Upper lobe of left lung (tissue), 6 donors: Measurements from ENCODE around the gene GALNT16. TPM values are rescaled to one million over a fixed set of nuclear protein-coding genes. Genes with fewer than 3 reads are reported as not detected.

Experiments used
- ATAC-seq, 2 donors: fragments of 200-7000 bp; cut with Tn5 transposase; one replicate each; pipeline ENCODE4 v1.9.1; 2022; ENCODE audit warnings: mild to moderate bottlenecking in 2 of 2, moderate library complexity in 2 of 2; ENCODE audit not compliant: low FRiP score in 2 of 2
- DNase-seq, 2 donors: peaks; one replicate each; pipeline ENCODE4 v3.0.0-alpha.2; 2019 to 2020
- H3K27ac ChIP-seq, 4 donors: fragments of 200-600 bp; sonication (generic); one replicate each; pipeline ENCODE4 v1.5.1; 2016 to 2019
- H3K27me3 ChIP-seq, 4 donors: fragments of 200-600 bp; sonication (generic); one replicate each; pipeline ENCODE4 v1.5.1; 2017 to 2019
- H3K36me3 ChIP-seq, 4 donors: fragments of 200-600 bp; sonication (generic); one replicate each; pipeline ENCODE4 v1.5.1; 2016 to 2019
- H3K4me1 ChIP-seq, 4 donors: fragments of 200-600 bp; sonication (generic); one replicate each; pipeline ENCODE4 v1.5.1; 2018 to 2019
- H3K4me3 ChIP-seq, 4 donors: fragments of 200-600 bp; sonication (generic); one replicate each; pipeline ENCODE4 v1.5.1; 2017 to 2019; ENCODE audit warnings: mild to moderate bottlenecking in 2 of 4, moderate library complexity in 1 of 4
- H3K9me3 ChIP-seq, 4 donors: fragments of 200-600 bp; sonication (generic); one replicate each; pipeline ENCODE4 v1.5.1; 2018 to 2019
- EP300 ChIP-seq, 4 donors: sonication (generic); formaldehyde crosslinking; IDR thresholded peaks; one replicate each; pipeline ENCODE4 v1.5.1; 2017; ENCODE audit warnings: antibody characterized with exemption in 4 of 4, control low read depth in 2 of 4
- POLR2A ChIP-seq, 4 donors: fragments of 450-650 bp; IDR thresholded peaks; one replicate each; pipeline ENCODE4 v1.5.1; 2016 to 2017; ENCODE audit warnings: antibody characterized with exemption in 4 of 4, mild to moderate bottlenecking in 2 of 4
- POLR2AphosphoS5 ChIP-seq, 2 donors: sonication (generic); formaldehyde crosslinking; IDR thresholded peaks; one replicate each; pipeline ENCODE4 v1.5.1; 2017; ENCODE audit warnings: antibody characterized with exemption in 2 of 2
- WGBS, 2 donors: methylation state at CpG; one replicate each; pipeline ENCODE4 v1.1.5; 2017 to 2018; 5-methylcytosine and 5-hydroxymethylcytosine counted together
- total RNA-seq, 6 donors: library from RNA; depleted of rRNA in 4 of 6; stranded (reverse); fragments of >200 nt in 4 of 6; gene quantifications; one replicate each; pipeline versions ENCODE4 v1.1.0 to v1.2.1, GENCODE V29; 2016 to 2021
- TF ChIP-seq, protein P1 (sequence below), 6 experiments: fragments of 450-650 bp in 4 of 6; fragments of 200-600 bp in 2 of 6; sonication (generic) in 2 of 6; IDR thresholded peaks; one replicate each; pipeline ENCODE4 v1.5.1; 2016 to 2019; ENCODE audit warnings: antibody characterized with exemption in 6 of 6
- donor health status: DM: no; HTN: no; CAD: no; lungs with moderate emphysema.
- donor health status: DM: no; HTN: yes; CAD: no; lungs with severe emphysema.

The GALNT16 gene
- total RNA-seq, 6 donors from 2014 or later = under 0.01 to 8.4 (median 1.3) TPM

DNA sequence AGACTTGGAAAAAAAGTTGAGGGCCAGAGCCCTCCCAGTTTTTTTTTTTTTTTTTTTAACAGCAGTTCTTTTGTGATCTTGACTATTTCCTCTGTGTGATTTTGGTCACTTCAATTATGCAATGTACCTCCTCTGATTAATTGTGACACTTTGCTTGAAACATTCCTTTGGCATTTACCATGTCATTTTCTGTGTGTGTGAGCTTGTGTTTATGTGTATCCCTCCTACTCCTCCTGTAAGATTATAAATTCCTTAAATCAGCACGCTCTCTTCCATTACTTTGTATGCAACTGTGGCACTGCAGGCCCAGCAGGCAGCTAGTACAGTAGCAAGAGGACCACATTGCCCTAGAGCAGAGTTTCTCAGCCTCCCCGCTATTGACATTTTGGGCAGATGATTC is 33.2 kb upstream of the GALNT16 start:
- no peak overlapping the region for H3K4me3 ChIP-seq
- no peak overlapping the region for H3K27ac ChIP-seq
- TF ChIP-seq POLR2AphosphoS5 (IDR thresholded peaks at IDR 0.05) (no peak), POLR2A (IDR thresholded peaks at IDR 0.05) (no peak), EP300 (IDR thresholded peaks at IDR 0.05) (no peak)
- TF ChIP-seq, protein P1, sequence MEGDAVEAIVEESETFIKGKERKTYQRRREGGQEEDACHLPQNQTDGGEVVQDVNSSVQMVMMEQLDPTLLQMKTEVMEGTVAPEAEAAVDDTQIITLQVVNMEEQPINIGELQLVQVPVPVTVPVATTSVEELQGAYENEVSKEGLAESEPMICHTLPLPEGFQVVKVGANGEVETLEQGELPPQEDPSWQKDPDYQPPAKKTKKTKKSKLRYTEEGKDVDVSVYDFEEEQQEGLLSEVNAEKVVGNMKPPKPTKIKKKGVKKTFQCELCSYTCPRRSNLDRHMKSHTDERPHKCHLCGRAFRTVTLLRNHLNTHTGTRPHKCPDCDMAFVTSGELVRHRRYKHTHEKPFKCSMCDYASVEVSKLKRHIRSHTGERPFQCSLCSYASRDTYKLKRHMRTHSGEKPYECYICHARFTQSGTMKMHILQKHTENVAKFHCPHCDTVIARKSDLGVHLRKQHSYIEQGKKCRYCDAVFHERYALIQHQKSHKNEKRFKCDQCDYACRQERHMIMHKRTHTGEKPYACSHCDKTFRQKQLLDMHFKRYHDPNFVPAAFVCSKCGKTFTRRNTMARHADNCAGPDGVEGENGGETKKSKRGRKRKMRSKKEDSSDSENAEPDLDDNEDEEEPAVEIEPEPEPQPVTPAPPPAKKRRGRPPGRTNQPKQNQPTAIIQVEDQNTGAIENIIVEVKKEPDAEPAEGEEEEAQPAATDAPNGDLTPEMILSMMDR (IDR thresholded peaks at IDR 0.05) = no peak
- no peaks in the 10 kb centered on the region for H3K27me3 ChIP-seq
- no peak for DNase-seq
- H3K9me3 ChIP-seq = no peaks in the 10 kb centered on the region
- peaks cover 3 to 27% (median 10%) of the 10 kb centered on the region in 4 donors for H3K36me3 ChIP-seq
- 96 to 100% methylated on average over 2 of the region's 2 CpGs for WGBS, 2 donors
- no peak for ATAC-seq
- H3K4me1 ChIP-seq = no peaks in the 10 kb centered on the region

DNA sequence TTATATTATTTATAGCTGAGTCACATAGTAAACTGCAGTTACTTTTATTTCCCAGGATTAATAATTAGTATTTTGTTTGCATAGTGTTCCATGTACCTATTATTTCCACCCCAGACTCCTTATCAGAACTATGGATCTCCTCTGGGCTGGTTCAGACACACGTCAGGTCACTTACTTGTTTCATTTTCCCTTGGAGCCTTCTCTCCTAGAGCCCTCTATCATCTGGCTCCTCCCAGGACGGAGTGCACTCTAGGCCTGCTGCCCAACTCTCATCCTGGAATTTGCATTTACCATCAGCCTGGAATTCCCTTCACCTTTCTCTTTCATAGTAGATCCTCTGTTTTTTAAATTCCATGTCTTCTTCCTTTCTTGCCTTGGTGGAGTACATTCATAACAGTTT is 28.5 kb upstream of the GALNT16 start:
- Histone ChIP-seq H3K9me3 (no peaks in the 10 kb centered on the region), H3K4me3 (no peak overlapping the region), H3K27ac (no peak overlapping the region), H3K4me1 (no peaks in the 10 kb centered on the region), H3K36me3 (peaks cover 3 to 55% (median 21%) of the 10 kb centered on the region in 4 donors), H3K27me3 (no peaks in the 10 kb centered on the region)
- ATAC-seq (no peak), DNase-seq (no peak)
- TF ChIP-seq, protein P1 (IDR thresholded peaks at IDR 0.05) = no peak
- TF ChIP-seq POLR2AphosphoS5 (IDR thresholded peaks at IDR 0.05) (no peak), POLR2A (IDR thresholded peaks at IDR 0.05) (no peak), EP300 (IDR thresholded peaks at IDR 0.05) (no peak)
- 59 to 73% methylated on average over 2 of the region's 2 CpGs for WGBS, 2 donors

DNA sequence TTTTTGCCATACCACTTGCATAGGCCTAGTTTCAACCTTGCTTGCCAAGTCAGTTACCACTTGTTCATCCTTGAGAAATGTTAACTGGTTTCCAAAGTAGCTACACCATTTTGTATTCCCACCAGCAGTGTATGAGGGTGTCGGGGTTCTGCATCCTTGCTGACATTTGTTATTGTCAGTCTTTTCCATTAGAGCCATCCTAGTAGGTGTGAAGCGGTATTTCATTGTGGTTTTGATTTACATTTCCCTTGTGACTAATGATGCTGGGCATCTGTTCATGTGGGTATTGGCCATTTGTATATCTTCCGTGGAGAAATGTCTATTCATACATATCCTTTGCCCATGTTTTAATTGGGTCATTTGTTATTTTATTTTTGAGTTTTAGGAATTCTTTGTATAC is 27.6 kb upstream of the GALNT16 start:
- no peaks in the 10 kb centered on the region for H3K4me1 ChIP-seq
- no peaks in the 10 kb centered on the region for H3K27me3 ChIP-seq
- H3K9me3 ChIP-seq = no peaks in the 10 kb centered on the region
- no peak overlapping the region for H3K4me3 ChIP-seq
- no peak for ATAC-seq
- DNase-seq = no peak
- H3K36me3 ChIP-seq = peaks cover 3 to 64% (median 27%) of the 10 kb centered on the region in 4 donors
- WGBS, 2 donors = 94% methylated on average over 3 of the region's 3 CpGs
- no peak for TF ChIP-seq POLR2A (IDR thresholded peaks at IDR 0.05)
- TF ChIP-seq EP300 (IDR thresholded peaks at IDR 0.05) = no peak
- no peak for TF ChIP-seq POLR2AphosphoS5 (IDR thresholded peaks at IDR 0.05)
- TF ChIP-seq, protein P1 (IDR thresholded peaks at IDR 0.05) = no peak
- H3K27ac ChIP-seq = no peak overlapping the region

DNA sequence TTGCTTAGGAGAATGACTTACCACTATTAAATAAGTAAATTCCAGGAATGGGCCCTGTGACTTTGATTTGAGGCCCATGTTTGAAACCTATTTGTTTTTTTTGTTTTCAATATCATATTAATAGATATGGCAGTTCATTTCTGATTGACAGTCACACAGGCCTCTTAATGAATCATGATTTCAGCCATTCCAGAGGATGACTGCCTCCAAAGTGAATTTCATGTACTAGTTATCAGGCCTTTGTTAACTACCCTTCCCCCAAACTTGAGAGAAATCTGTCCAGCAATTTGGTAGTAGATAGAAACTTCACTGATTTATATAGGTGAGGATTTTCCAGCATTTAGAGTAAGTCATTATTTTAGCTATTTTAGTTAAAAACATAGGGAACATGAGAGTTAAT is 25.9 kb upstream of the GALNT16 start:
- no peak for DNase-seq
- H3K27me3 ChIP-seq = no peaks in the 10 kb centered on the region

DNA sequence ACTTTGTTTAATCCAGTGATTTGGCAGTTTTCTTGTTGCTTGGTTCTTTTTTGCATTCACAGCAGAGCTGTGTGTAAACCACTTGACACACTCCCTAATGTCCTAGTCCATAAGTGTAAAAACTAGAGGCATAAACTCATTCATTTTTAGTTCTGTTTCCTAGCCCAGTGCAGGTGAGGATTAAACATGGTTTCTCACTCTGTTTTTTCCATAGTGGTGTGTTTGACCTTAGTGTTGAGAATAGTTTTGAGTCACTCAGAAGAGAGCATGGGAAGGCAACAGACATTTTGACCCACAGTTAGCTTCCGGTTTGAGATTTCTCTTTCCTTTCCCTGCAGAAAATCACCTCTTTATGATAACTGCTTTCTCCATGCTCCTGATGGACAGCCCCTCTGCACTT is 24.2 kb upstream of the GALNT16 start:
- DNase-seq (no peak), ATAC-seq (no peak)
- H3K27ac ChIP-seq = no peak overlapping the region
- H3K27me3 ChIP-seq = no peaks in the 10 kb centered on the region
- H3K4me3 ChIP-seq = no peak overlapping the region
- WGBS, 2 donors = 100% methylated on average over 1 of the region's 1 CpG
- TF ChIP-seq, protein P1 (IDR thresholded peaks at IDR 0.05) = no peak
- no peak for TF ChIP-seq POLR2A (IDR thresholded peaks at IDR 0.05)
- H3K36me3 ChIP-seq = peaks cover 20 to 77% (median 38%) of the 10 kb centered on the region in 4 donors
- H3K9me3 ChIP-seq = no peaks in the 10 kb centered on the region
- H3K4me1 ChIP-seq = no peaks in the 10 kb centered on the region

More for the DNA sequence above, 25.9 kb upstream of the GALNT16 start:
- no peak for ATAC-seq
- Histone ChIP-seq H3K9me3 (no peaks in the 10 kb centered on the region), H3K4me1 (no peaks in the 10 kb centered on the region), H3K27ac (no peak overlapping the region), H3K36me3 (peaks cover 16 to 76% (median 41%) of the 10 kb centered on the region in 4 donors), H3K4me3 (no peak overlapping the region)
- TF ChIP-seq, protein P1 (IDR thresholded peaks at IDR 0.05) = no peak
- no peak for TF ChIP-seq POLR2AphosphoS5 (IDR thresholded peaks at IDR 0.05)
- no peak for TF ChIP-seq EP300 (IDR thresholded peaks at IDR 0.05)
- no peak for TF ChIP-seq POLR2A (IDR thresholded peaks at IDR 0.05)
